Mammary epithelial cell (primary cell): ENCODE results near the gene STARD4.

Experiments used
- CTCF ChIP-seq, 2 donors: IDR thresholded peaks in 1 of 2; conservative IDR thresholded peaks in 1 of 2; 2 replicates each; pipeline ENCODE4 v1.5.1; 2011 to 2012; ENCODE audit warnings: inconsistent platforms in 2 of 2, low read length in 2 of 2, mild to moderate bottlenecking in 2 of 2, control low read depth in 1 of 2, low read depth in 1 of 2; ENCODE audit not compliant: insufficient read depth in 1 of 2; ENCODE audit errors: extremely low read depth in 1 of 2
- EZH2 ChIP-seq: IDR thresholded peaks from 2 replicates; pipeline ENCODE4 v1.6.1; 2012; ENCODE audit warnings: low read length, inconsistent platforms, borderline replicate concordance

- TF ChIP-seq EZH2 (no peak), CTCF (conservative IDR thresholded peaks at IDR 0.05 in 1 of 2, IDR thresholded peaks at IDR 0.05 in 1 of 2; ENCODE audit: extremely low read depth in 1 of 2, insufficient read depth in 1 of 2, low read depth in 1 of 2, low read length in 2 of 2) (no peak)
Observed at GRCh38 chr5:111551569-111552275, 39.4 kb upstream of the STARD4 start.
